ENCODE measurements around the gene RHOC.

The RHOC gene

GRCh38 chr1:112716133-112716720 lies 9.3 kb upstream of the RHOC start:
- peak; percentile 76 for DNase-seq

GRCh38 chr1:112715264-112716053 lies 8.5 kb upstream of the RHOC start, which contains the start of gene PPM1J:
PPM1J (minus strand) TSS chr1:112715332; CDS start chr1:112715301, 31 bp downstream.
- DNase-seq, result peak; percentile 89

- peak; percentile 26 for DNase-seq
Measured at GRCh38 chr1:112714313-112715263, 7.7 kb upstream of the RHOC start.

GRCh38 chr1:112713466-112714312 lies 6.8 kb upstream of the RHOC start:
- DNase-seq, result peak; percentile 11

- no peak for DNase-seq
Measured at GRCh38 chr1:112712701-112713128, 5.8 kb upstream of the RHOC start.

GRCh38 chr1:112712191-112712590 lies 5.3 kb upstream of the RHOC start:
- DNase-seq, result no peak

GRCh38 chr1:112711670-112712069 lies 4.7 kb upstream of the RHOC start:
- peak; percentile 3 for DNase-seq

- DNase-seq, result no peak
Measured at GRCh38 chr1:112711041-112711440, 4.1 kb upstream of the RHOC start.

GRCh38 chr1:112710586-112710985 lies 3.7 kb upstream of the RHOC start:
- no peak for DNase-seq

- DNase-seq, result no peak
Measured at GRCh38 chr1:112710159-112710558, 3.2 kb upstream of the RHOC start.

GRCh38 chr1:112708489-112708888 lies 1.6 kb upstream of the RHOC start:
- DNase-seq, result no peak

- no peak for DNase-seq
Measured at GRCh38 chr1:112708002-112708448, 1.1 kb upstream of the RHOC start.

GRCh38 chr1:112707221-112708001 lies 484 bp upstream of the RHOC start:
- DNase-seq, result peak; percentile 81

GRCh38 chr1:112704934-112705627 lies 1.8 kb downstream of the RHOC start:
- peak; percentile 91 for DNase-seq

- DNase-seq, result no peak
Measured at GRCh38 chr1:112704391-112704933, 2.5 kb downstream of the RHOC start.

- DNase-seq, result no peak
Measured at GRCh38 chr1:112703706-112704105, 3.2 kb downstream of the RHOC start.

- DNase-seq, result no peak
Measured at GRCh38 chr1:112702420-112703261, 4.3 kb downstream of the RHOC start.

GRCh38 chr1:112702067-112702395 lies 4.9 kb downstream of the RHOC start:
- DNase-seq, result peak; percentile 4

- DNase-seq, result peak; percentile 22
Measured at GRCh38 chr1:112701227-112702066, 5.5 kb downstream of the RHOC start.
